Measurements from ENCODE around the gene CHCHD6.
A peak's percentile ranks its signal among the peaks of the same experiment; 100 is the strongest.

CHCHD6 gene

GRCh38 chr3:126911162-126912026, 207.4 kb downstream of the CHCHD6 start:
- Histone ChIP-seq H3K4me3 (ENCODE audit: low read length) (peak overlapping the region; percentile 63), H3K79me2 (ENCODE audit: low read length) (no peaks in the 10 kb centered on the region), H4K20me1 (ENCODE audit: insufficient read depth, low read length) (no peaks in the 10 kb centered on the region), H3K9me3 (ENCODE audit: insufficient read depth, low read length) (no peaks in the 10 kb centered on the region), H2AFZ (ENCODE audit: low read depth, low read length) (peak overlapping the region; percentile 3; the same call in 1 of the 2 replicates), H3K27ac (ENCODE audit: low read length) (peak overlapping the region; percentile 93), H3K27me3 (ENCODE audit: low read depth, low read length) (no peaks in the 10 kb centered on the region), H3K9ac (ENCODE audit: low read length) (peak overlapping the region; percentile 68; the same call in 1 of the 2 replicates), H3K4me2 (ENCODE audit: low read length) (peak overlapping the region; percentile 67), H3K4me1 (ENCODE audit: low read length) (peaks cover 35% of the 10 kb centered on the region), H3K36me3 (replicated peaks; ENCODE audit: low read depth, low read length) (no peaks in the 10 kb centered on the region)
- no peak for TF ChIP-seq EZH2phosphoT487 (IDR thresholded peaks at IDR 0.05; ENCODE audit: low read depth)
- no peak for TF ChIP-seq CTCF (IDR thresholded peaks at IDR 0.05; ENCODE audit: low read depth, low read length)

GRCh38 chr3:126912027-126912422, 208.0 kb downstream of the CHCHD6 start:
- peaks cover 35% of the 10 kb centered on the region for H3K4me1 ChIP-seq (ENCODE audit: low read length)
- peak overlapping the region; percentile 68; the same call in 1 of the 2 replicates for H3K9ac ChIP-seq (ENCODE audit: low read length)
- no peaks in the 10 kb centered on the region for H3K79me2 ChIP-seq (ENCODE audit: low read length)
- no peak overlapping the region for H2AFZ ChIP-seq (ENCODE audit: low read depth, low read length)
- H3K4me3 ChIP-seq (ENCODE audit: low read length), result peak overlapping the region; percentile 63
- peak overlapping the region; percentile 67 for H3K4me2 ChIP-seq (ENCODE audit: low read length)
- H3K36me3 ChIP-seq (replicated peaks; ENCODE audit: low read depth, low read length), result no peaks in the 10 kb centered on the region
- H3K9me3 ChIP-seq (ENCODE audit: insufficient read depth, low read length), result no peaks in the 10 kb centered on the region
- H4K20me1 ChIP-seq (ENCODE audit: insufficient read depth, low read length), result no peaks in the 10 kb centered on the region
- peak overlapping the region; percentile 93 for H3K27ac ChIP-seq (ENCODE audit: low read length)
- no peaks in the 10 kb centered on the region for H3K27me3 ChIP-seq (ENCODE audit: low read depth, low read length)
- TF ChIP-seq EZH2phosphoT487 (IDR thresholded peaks at IDR 0.05; ENCODE audit: low read depth) (no peak), CTCF (IDR thresholded peaks at IDR 0.05; ENCODE audit: low read depth, low read length) (no peak)

GRCh38 chr3:126912491-126913195, 208.6 kb downstream of the CHCHD6 start:
- peak overlapping the region; percentile 93 for H3K27ac ChIP-seq (ENCODE audit: low read length)
- peak overlapping the region; percentile 68; the same call in 1 of the 2 replicates for H3K9ac ChIP-seq (ENCODE audit: low read length)
- H3K79me2 ChIP-seq (ENCODE audit: low read length), result no peaks in the 10 kb centered on the region
- H4K20me1 ChIP-seq (ENCODE audit: insufficient read depth, low read length), result no peaks in the 10 kb centered on the region
- H3K27me3 ChIP-seq (ENCODE audit: low read depth, low read length), result no peaks in the 10 kb centered on the region
- no peak overlapping the region for H3K4me3 ChIP-seq (ENCODE audit: low read length)
- no peaks in the 10 kb centered on the region for H3K9me3 ChIP-seq (ENCODE audit: insufficient read depth, low read length)
- H3K4me1 ChIP-seq (ENCODE audit: low read length), result peaks cover 35% of the 10 kb centered on the region
- H3K4me2 ChIP-seq (ENCODE audit: low read length), result peak overlapping the region; percentile 67
- H3K36me3 ChIP-seq (replicated peaks; ENCODE audit: low read depth, low read length), result no peaks in the 10 kb centered on the region
- no peak overlapping the region for H2AFZ ChIP-seq (ENCODE audit: low read depth, low read length)
- TF ChIP-seq EZH2phosphoT487 (IDR thresholded peaks at IDR 0.05; ENCODE audit: low read depth) (no peak), CTCF (IDR thresholded peaks at IDR 0.05; ENCODE audit: low read depth, low read length) (no peak)

GRCh38 chr3:126913524-126913923, 209.5 kb downstream of the CHCHD6 start:
- H3K4me1 ChIP-seq (ENCODE audit: low read length), result peaks cover 35% of the 10 kb centered on the region
- no peaks in the 10 kb centered on the region for H3K36me3 ChIP-seq (replicated peaks; ENCODE audit: low read depth, low read length)
- no peak overlapping the region for H3K4me3 ChIP-seq (ENCODE audit: low read length)
- H3K27me3 ChIP-seq (ENCODE audit: low read depth, low read length), result no peaks in the 10 kb centered on the region
- H3K79me2 ChIP-seq (ENCODE audit: low read length), result no peaks in the 10 kb centered on the region
- no peaks in the 10 kb centered on the region for H4K20me1 ChIP-seq (ENCODE audit: insufficient read depth, low read length)
- no peaks in the 10 kb centered on the region for H3K9me3 ChIP-seq (ENCODE audit: insufficient read depth, low read length)
- no peak overlapping the region for H3K4me2 ChIP-seq (ENCODE audit: low read length)
- no peak overlapping the region for H3K9ac ChIP-seq (ENCODE audit: low read length)
- H2AFZ ChIP-seq (ENCODE audit: low read depth, low read length), result no peak overlapping the region
- no peak overlapping the region for H3K27ac ChIP-seq (ENCODE audit: low read length)
- TF ChIP-seq CTCF (IDR thresholded peaks at IDR 0.05; ENCODE audit: low read depth, low read length) (no peak), EZH2phosphoT487 (IDR thresholded peaks at IDR 0.05; ENCODE audit: low read depth) (no peak)
